GM12892 (cell line): ENCODE data around the gene RNF222.

Experiments
- POLR2A ChIP-seq: IDR thresholded peaks from 2 replicates; pipeline ENCODE4 v1.6.1; 2011; ENCODE audit warnings: low read depth, low read length, control low read depth
- POLR2AphosphoS5 ChIP-seq: IDR thresholded peaks from 2 replicates; pipeline ENCODE4 v1.6.1; 2011; ENCODE audit warnings: low read depth, low read length, control low read depth
- TAF1 ChIP-seq: IDR thresholded peaks from 2 replicates; pipeline ENCODE4 v1.6.1; 2011; ENCODE audit warnings: low read depth, mild to moderate bottlenecking, control low read depth, low read length, borderline replicate concordance

- TF ChIP-seq TAF1 (no peak), POLR2A (no peak), POLR2AphosphoS5 (no peak)
These were observed 12.6 kb upstream of the RNF222 start for GRCh38 chr17:8409966-8410882.
